Colonic mucosa (tissue), 4 donors: ENCODE measurements around the gene C10orf62. TPM values are rescaled to one million over a fixed set of nuclear protein-coding genes. Genes with fewer than 3 reads are reported as not detected.

ENCODE experiments used
- DNase-seq: peaks from one replicate; pipeline ENCODE4 v3.0.0-alpha.2; 2020
- H3K27ac ChIP-seq: fragments of 200-600 bp; one replicate; pipeline ENCODE4 v1.8.0; 2021
- H3K27me3 ChIP-seq: fragments of 200-600 bp; one replicate; pipeline ENCODE4 v1.8.0; 2021
- H3K36me3 ChIP-seq: fragments of 200-600 bp; one replicate; pipeline ENCODE4 v1.8.0; 2021
- H3K4me1 ChIP-seq: fragments of 200-600 bp; one replicate; pipeline ENCODE4 v1.8.0; 2021; ENCODE audit warnings: mild to moderate bottlenecking
- H3K4me3 ChIP-seq: fragments of 200-600 bp; one replicate; pipeline ENCODE4 v1.8.0; 2021
- H3K9ac ChIP-seq, 2 donors: one replicate each; pipeline ENCODE4 v1.7.0; 2013; ENCODE audit warnings: control low read depth in 2 of 2, low read depth in 2 of 2, low read length in 2 of 2
- H3K9me3 ChIP-seq: fragments of 200-600 bp; one replicate; pipeline ENCODE4 v1.8.0; 2021
- CTCF ChIP-seq: fragments of 200-600 bp; IDR thresholded peaks from one replicate; pipeline ENCODE4 v1.8.0; 2022; ENCODE audit warnings: antibody characterized with exemption, mild to moderate bottlenecking
- intact Hi-C: fragments of 100-400 bp; cut with DNase I; formaldehyde crosslinking; loops from one replicate; pipeline ENCODE4 v1.14.1; 2022
- total RNA-seq, 2 donors: library from RNA; stranded (reverse); fragmentation: NEBNext Ultra II Directional in 1 of 2; extraction: Animal tissue kit (Norgen Biotek cat#: 25700) in 1 of 2; gene quantifications; one replicate each; pipeline ENCODE4 v1.2.1, GENCODE V29; 2021
- donor health status: healthy.
- donor health status: DM: no; HTN: no; CAD: no.
- donor health status: DM: no; HTN: no; CAD: no.

The C10orf62 gene
- total RNA-seq, 2 donors from 2014 or later = not detected

- intact Hi-C loops = no loop called here
- Histone ChIP-seq H3K4me3 (no peak overlapping the region), H3K36me3 (no peaks in the 10 kb centered on the region), H3K9ac (no peak overlapping the region), H3K27ac (no peak overlapping the region), H3K9me3 (no peaks in the 10 kb centered on the region), H3K4me1 (no peaks in the 10 kb centered on the region), H3K27me3 (no peaks in the 10 kb centered on the region)
- no peak for DNase-seq
- no peak for TF ChIP-seq CTCF
Observed at GRCh38 chr10:97564776-97565175, 24.7 kb upstream of the C10orf62 start.

GRCh38 chr10:97566336-97566996 lies 23.1 kb upstream of the C10orf62 start:
- intact Hi-C loops = no loop called here
- no peak overlapping the region for H3K9ac ChIP-seq
- H3K27ac ChIP-seq = no peak overlapping the region
- H3K4me3 ChIP-seq = no peak overlapping the region
- no peaks in the 10 kb centered on the region for H3K4me1 ChIP-seq
- no peaks in the 10 kb centered on the region for H3K36me3 ChIP-seq
- DNase-seq = no peak
- no peaks in the 10 kb centered on the region for H3K27me3 ChIP-seq
- no peak for TF ChIP-seq CTCF
- H3K9me3 ChIP-seq = no peaks in the 10 kb centered on the region

GRCh38 chr10:97567891-97568290 lies 21.6 kb upstream of the C10orf62 start:
- H3K4me3 ChIP-seq = no peak overlapping the region
- H3K9ac ChIP-seq = no peak overlapping the region
- no peak for DNase-seq
- no peak for TF ChIP-seq CTCF
- no peak overlapping the region for H3K27ac ChIP-seq
- H3K36me3 ChIP-seq = no peaks in the 10 kb centered on the region
- no peaks in the 10 kb centered on the region for H3K9me3 ChIP-seq
- no peaks in the 10 kb centered on the region for H3K27me3 ChIP-seq
- no peaks in the 10 kb centered on the region for H3K4me1 ChIP-seq
- intact Hi-C loops = no loop called here

- Histone ChIP-seq H3K36me3 (no peaks in the 10 kb centered on the region), H3K4me3 (no peak overlapping the region), H3K4me1 (no peaks in the 10 kb centered on the region), H3K9ac (no peak overlapping the region), H3K27ac (no peak overlapping the region), H3K27me3 (no peaks in the 10 kb centered on the region), H3K9me3 (no peaks in the 10 kb centered on the region)
- intact Hi-C loops = loop anchor here (5.0 kb wide), 1 partner anchor 42 kb away; no protein-coding TSS in a partner anchor
- no peak for DNase-seq
- TF ChIP-seq CTCF = no peak
Observed at GRCh38 chr10:97570146-97570788, 19.3 kb upstream of the C10orf62 start.

- intact Hi-C loops = loop anchor here (5.0 kb wide), 1 partner anchor 41 kb away; no protein-coding TSS in a partner anchor
- no peak for DNase-seq
- Histone ChIP-seq H3K9ac (no peak overlapping the region), H3K4me3 (no peak overlapping the region), H3K27me3 (no peaks in the 10 kb centered on the region), H3K36me3 (no peaks in the 10 kb centered on the region), H3K9me3 (no peaks in the 10 kb centered on the region), H3K27ac (no peak overlapping the region), H3K4me1 (no peaks in the 10 kb centered on the region)
- TF ChIP-seq CTCF = no peak
Observed at GRCh38 chr10:97570789-97571471, 18.6 kb upstream of the C10orf62 start.
